Activated naive CD8-positive, alpha-beta T cell treated with anti-CD3 and anti-CD28 coated beads for 36 hours (primary cell): ENCODE measurements around the gene DTX3. TPM values are rescaled to one million over a fixed set of nuclear protein-coding genes. Genes with fewer than 3 reads are reported as not detected.
A peak's percentile ranks its signal among the peaks of the same experiment; 100 is the strongest.

Source experiments
- DNase-seq: peaks from one replicate; pipeline ENCODE4 v3.0.0; 2021
- H3K27ac Mint-ChIP-seq: one replicate; pipeline ENCODE4 v1.8.0; 2022; ENCODE audit warnings: mild to moderate bottlenecking, moderate library complexity, mixed read lengths
- H3K27me3 Mint-ChIP-seq: one replicate; pipeline ENCODE4 v1.8.0; 2022; ENCODE audit warnings: mild to moderate bottlenecking, mixed read lengths
- H3K36me3 Mint-ChIP-seq: one replicate; pipeline ENCODE4 v1.8.0; 2021; ENCODE audit warnings: mild to moderate bottlenecking, mixed read lengths
- H3K4me1 Mint-ChIP-seq: one replicate; pipeline ENCODE4 v1.8.0; 2021; ENCODE audit warnings: mixed read lengths
- H3K4me3 Mint-ChIP-seq: one replicate; pipeline ENCODE4 v1.8.0; 2022; ENCODE audit warnings: mild to moderate bottlenecking, moderate library complexity, mixed read lengths
- H3K9me3 Mint-ChIP-seq: one replicate; pipeline ENCODE4 v1.8.0; 2022; ENCODE audit warnings: mixed read lengths
- total RNA-seq, 2 experiments: library from RNA; stranded (reverse); gene quantifications; one replicate each; pipeline ENCODE4 v1.2.3, GENCODE V29; 2021

The DTX3 gene
- total RNA-seq, 2 experiments from 2014 or later, result 18.9 to 20.2 TPM

DNA sequence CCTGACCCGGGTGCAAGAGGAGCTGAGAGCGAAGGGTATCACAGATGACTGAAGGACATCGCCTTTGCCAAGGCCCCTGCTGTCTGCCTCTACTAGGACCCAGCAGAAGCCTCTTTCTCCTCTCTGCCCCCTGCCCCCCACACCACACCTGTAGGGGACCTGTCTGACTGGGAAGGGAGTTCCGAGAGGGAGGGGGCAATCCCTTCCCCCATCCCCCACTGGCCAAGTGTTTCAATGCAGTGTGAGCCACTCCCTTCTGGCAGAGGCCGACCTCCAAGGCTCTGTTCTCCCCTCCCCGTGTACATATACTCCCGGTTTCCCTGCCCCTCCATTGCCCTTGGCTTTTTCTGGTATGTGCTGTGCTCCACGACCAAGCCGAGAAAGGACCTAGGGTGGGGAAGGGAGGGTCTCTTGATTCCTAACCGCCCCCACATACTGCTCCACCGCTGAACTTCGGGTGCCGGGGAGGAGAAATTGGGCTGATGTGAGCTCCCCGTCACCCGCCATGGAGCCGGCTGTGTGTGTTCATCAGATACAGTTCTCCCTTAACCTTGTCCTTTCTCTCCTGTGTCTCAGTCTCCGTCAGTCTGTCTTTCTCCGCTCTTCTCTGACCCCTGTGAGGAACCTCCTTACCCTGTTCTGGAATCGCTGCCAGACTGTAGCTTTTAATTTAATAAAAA, 4.6 kb downstream of the DTX3 start:
- peaks cover 14% of the 10 kb centered on the region for H3K4me1 Mint-ChIP-seq
- DNase-seq, result no peak
- H3K9me3 Mint-ChIP-seq, result no peaks in the 10 kb centered on the region
- H3K4me3 Mint-ChIP-seq, result no peak overlapping the region
- H3K27me3 Mint-ChIP-seq, result peaks cover 28% of the 10 kb centered on the region
- H3K36me3 Mint-ChIP-seq, result no peaks in the 10 kb centered on the region
- no peak overlapping the region for H3K27ac Mint-ChIP-seq

DNA sequence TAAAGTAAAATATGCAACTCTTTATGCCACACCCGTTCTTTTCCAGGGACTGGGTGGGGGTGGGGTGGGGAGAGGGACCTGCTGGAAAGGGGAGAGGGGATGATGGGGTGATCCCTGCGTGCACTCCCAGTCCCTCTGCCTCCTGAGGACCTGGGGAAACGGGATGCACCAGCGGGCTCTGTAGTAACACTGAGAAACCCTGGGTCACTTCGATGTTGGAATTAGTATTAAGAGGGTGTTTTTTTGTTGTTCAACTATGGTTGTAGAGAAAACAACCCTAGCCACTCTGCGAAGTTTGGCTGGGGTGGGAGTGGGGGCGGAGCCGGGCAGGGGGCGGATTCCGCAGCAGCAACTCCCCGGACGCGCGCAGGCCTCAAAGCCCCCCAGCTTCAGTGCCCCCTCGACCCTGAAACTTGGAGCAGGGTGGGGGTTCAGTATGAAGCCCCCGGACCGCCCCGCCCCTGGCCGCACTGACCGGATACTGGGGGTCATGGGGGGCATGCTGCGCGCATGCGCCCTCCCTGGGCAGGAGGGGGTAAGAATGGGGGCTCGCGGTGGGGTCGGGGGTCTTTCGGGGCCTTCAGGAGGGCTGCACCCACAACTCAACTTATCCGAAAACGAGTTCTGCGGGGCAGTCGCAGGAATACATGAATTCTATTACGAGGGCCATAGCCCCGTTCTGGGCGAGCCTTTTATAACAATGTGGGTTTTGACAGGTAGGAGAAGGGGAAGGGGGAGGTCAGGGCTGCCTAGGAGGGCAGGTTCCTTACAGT, 5.3 kb downstream of the DTX3 start:
- no peak for DNase-seq
- no peaks in the 10 kb centered on the region for H3K9me3 Mint-ChIP-seq
- H3K27ac Mint-ChIP-seq, result no peak overlapping the region
- H3K4me3 Mint-ChIP-seq, result peak overlapping the region; percentile 61
- H3K36me3 Mint-ChIP-seq, result no peaks in the 10 kb centered on the region
- H3K27me3 Mint-ChIP-seq, result peaks cover 30% of the 10 kb centered on the region
- peaks cover 17% of the 10 kb centered on the region for H3K4me1 Mint-ChIP-seq

DNA sequence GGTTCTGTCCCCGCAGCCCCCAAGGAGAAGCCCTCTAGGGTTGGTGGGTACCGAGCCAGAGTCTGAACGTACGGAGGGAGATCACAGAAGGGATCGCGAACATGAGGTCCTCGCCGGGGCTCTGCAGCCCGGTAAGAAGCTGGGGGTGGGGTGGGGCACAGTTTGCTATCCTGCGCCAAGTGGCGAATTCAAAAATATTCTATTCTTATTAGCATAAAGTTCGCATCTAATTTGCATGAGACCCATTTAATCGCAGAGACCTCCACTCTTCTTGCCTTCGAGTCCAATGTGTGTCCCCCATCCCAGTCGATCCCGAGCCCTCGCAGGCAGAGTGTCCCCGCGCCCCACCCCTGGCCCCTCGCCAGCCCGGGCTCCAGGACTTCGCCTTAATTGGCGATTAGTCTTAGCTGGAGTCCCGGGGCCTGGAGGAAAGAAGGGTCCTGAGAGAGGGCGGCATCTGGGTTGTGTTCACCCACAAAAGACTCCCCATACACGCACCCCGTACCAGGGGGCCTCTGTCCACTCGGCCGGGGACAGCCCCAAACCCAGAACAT, 6.0 kb downstream of the DTX3 start:
- no peaks in the 10 kb centered on the region for H3K9me3 Mint-ChIP-seq
- H3K27ac Mint-ChIP-seq, result no peak overlapping the region
- DNase-seq, result no peak
- peak overlapping the region; percentile 61 for H3K4me3 Mint-ChIP-seq
- no peaks in the 10 kb centered on the region for H3K36me3 Mint-ChIP-seq
- peaks cover 36% of the 10 kb centered on the region for H3K27me3 Mint-ChIP-seq
- H3K4me1 Mint-ChIP-seq, result peaks cover 12% of the 10 kb centered on the region

DNA sequence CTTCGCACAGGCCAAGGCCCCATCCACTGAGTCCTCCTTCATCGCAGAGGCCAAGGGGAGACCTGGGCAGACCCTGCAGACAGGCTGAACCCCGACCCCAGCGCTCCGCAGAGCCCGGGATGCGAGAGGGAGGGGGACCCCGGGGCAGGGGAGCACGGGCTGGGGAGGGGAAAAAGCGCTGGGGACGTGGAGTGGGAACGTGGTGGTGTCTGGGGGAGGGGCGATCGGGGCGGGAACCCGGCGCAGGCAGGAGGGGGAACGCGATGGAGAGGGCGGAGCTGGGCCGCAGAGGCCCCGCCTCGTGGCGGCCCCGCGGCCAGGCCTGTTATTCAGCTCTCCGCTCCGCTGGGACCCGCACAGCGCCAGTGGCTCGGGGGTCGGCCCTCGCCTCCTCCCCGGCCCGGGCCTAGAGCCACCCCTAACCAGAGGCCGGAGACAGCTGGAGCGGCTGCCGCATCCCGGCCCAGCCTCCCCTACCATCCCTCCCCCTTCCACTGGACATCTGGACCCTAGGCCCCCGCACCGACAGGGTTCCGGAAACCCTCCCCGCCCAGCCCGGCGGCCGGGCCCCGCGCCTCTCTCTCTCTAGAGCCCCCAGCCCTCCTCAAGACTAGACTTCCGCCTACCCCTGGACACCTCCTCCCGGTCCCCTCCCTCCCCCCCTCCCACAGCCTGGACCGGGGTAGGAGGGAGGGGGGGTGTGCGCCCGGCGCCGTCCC, 6.6 kb downstream of the DTX3 start, which contains the start of gene ARHGEF25:
TSS of gene ARHGEF25 (plus strand) at position 328 of the 719 bp plus-strand sequence. CDS start 460 bp downstream, outside the sequence.
- Mint-ChIP-seq H3K27me3 (peaks cover 36% of the 10 kb centered on the region), H3K4me3 (peak within 1 kb of the TSS; percentile 61), H3K27ac (no peak within 1 kb of the TSS), H3K4me1 (peaks cover 9% of the 10 kb centered on the region), H3K36me3 (no peaks in the 10 kb centered on the region), H3K9me3 (no peaks in the 10 kb centered on the region)
- peak; percentile 52 for DNase-seq

DNA sequence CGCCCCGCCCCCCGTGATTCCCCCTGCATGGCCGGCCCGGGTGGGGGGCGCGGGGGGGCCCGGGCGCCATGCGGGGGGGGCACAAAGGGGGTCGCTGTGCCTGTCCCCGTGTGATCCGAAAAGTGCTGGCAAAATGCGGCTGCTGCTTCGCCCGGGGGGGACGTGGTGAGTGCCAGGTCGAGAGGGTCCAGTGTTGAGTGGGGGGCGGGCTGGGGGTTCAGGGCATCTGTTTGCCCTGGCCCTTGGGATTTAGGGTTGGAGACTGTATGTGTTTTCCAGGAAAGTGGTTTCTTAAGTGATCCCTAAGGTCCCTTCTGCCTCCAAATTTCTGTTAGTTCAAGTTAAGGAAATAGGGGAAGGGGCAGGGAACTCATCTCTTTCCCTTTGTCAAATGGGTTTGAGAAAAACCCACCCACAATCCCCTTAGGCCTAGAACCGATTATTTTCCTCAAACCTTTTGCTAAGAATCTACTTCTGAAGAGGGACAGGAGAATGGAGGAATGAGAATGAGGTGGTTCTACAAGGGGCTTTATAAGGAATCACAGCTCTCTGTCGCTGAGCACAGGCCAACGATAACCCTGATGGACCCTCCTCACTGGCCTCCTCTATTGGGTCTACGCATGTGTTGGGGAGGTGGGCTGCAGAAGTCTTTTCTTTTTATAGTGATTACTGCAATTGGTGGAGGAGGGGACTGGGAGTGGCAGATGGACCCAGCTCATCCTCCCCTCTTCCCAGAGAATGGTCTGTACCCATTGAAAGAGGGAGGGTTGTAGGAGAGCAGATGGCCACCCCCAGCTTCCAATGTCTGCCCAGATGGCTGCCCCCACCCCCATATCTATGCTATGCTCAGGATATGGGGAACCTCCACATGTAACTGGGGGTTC, 7.4 kb downstream of the DTX3 start:
- H3K27ac Mint-ChIP-seq, result no peak overlapping the region
- H3K4me3 Mint-ChIP-seq, result peak overlapping the region; percentile 57
- no peaks in the 10 kb centered on the region for H3K9me3 Mint-ChIP-seq
- DNase-seq, result no peak
- H3K4me1 Mint-ChIP-seq, result peaks cover 9% of the 10 kb centered on the region
- H3K27me3 Mint-ChIP-seq, result peaks cover 42% of the 10 kb centered on the region
- H3K36me3 Mint-ChIP-seq, result no peaks in the 10 kb centered on the region

DNA sequence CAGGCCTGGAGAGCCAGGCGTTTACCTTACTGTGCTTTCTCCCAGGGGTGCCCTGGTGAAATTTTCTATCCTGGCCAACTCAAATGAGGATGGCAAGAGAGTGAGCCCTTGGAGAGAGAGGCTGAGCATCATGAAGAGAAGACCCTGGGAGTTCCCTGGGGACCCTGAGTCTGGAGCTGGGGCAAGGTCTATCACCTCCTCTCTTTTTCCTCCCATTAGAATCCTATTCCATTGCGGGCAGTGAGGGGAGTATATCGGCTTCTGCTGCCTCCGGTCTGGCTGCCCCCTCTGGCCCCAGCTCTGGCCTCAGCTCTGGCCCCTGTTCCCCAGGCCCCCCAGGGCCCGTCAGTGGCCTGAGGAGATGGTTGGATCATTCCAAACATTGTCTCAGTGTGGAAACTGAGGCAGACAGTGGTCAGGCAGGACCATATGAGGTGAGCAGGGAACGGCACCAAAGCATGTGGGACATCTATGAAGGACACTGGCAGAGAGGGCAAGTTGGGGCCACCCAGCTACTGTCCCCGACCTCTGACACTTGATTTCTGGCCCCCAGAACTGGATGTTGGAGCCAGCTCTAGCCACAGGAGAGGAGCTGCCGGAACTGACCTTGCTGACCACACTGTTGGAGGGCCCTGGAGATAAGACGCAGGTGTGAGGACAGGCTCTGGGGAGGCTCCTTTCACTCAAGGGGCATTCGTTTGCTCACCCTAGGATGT, 8.2 kb downstream of the DTX3 start:
- H3K4me1 Mint-ChIP-seq, result peaks cover 9% of the 10 kb centered on the region
- no peak overlapping the region for H3K27ac Mint-ChIP-seq
- H3K36me3 Mint-ChIP-seq, result no peaks in the 10 kb centered on the region
- no peak for DNase-seq
- no peaks in the 10 kb centered on the region for H3K9me3 Mint-ChIP-seq
- no peak overlapping the region for H3K4me3 Mint-ChIP-seq
- H3K27me3 Mint-ChIP-seq, result peaks cover 50% of the 10 kb centered on the region

DNA sequence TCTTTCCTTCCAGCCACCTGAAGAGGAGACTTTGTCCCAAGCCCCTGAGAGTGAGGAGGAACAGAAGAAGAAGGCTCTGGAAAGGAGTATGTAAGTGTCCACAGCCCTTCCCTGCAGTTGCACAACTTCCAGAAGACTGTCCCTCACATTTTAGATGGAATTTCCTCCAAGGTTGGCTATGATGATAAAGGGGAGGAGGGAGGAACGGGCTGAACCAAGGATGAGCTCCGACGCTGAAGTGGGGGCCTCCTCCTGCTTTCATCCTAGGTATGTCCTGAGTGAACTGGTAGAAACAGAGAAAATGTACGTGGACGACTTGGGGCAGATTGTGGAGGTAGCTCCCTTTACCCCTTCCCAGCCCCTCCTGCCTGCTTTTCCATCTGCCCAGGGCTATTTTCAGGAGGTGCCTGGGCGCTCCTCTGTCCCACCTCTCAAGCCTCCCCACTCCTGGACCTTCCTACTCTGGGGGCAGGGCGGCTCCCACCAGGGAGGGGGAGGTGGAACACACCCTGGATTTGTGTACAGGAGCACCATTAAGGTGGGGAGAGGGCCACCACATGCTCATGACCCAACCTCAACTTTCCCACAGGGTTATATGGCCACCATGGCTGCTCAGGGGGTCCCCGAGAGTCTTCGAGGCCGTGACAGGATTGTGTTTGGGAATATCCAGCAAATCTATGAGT, 8.9 kb downstream of the DTX3 start:
- no peaks in the 10 kb centered on the region for H3K36me3 Mint-ChIP-seq
- H3K4me3 Mint-ChIP-seq, result no peak overlapping the region
- peaks cover 9% of the 10 kb centered on the region for H3K4me1 Mint-ChIP-seq
- peaks cover 57% of the 10 kb centered on the region for H3K27me3 Mint-ChIP-seq
- H3K27ac Mint-ChIP-seq, result no peak overlapping the region
- no peak for DNase-seq
- no peaks in the 10 kb centered on the region for H3K9me3 Mint-ChIP-seq

DNA sequence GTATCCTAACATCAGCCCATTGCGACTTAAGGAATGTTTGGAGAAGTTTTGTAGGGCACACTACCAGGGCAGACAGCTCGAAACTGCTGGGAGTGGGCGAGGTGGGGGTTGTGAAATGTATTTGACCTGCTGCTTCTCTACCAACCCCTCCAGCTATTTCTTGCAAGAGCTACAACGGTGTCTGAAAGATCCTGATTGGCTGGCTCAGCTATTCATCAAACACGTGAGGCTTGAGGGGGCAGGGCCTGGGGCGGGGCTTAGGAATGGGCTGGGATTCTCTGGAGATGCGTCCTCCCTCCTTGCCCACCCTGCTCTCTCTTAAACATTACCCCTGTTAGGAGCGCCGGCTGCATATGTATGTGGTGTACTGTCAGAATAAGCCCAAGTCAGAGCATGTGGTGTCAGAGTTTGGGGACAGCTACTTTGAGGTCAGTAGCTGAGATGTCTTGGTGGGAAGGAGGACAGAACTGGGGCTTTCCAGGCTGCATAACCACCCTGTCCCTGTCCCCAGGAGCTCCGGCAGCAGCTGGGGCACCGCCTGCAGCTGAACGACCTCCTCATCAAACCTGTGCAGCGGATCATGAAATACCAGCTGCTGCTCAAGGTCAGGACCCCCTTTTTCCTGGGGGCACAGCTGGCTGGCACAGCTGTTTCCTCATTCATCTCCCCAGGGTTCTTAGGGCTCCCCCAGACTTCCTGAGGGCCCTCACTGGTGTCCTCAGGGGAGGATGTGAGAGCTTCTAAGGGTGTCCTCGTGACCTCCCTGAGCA, 9.7 kb downstream of the DTX3 start:
- H3K4me3 Mint-ChIP-seq, result no peak overlapping the region
- DNase-seq, result no peak
- H3K9me3 Mint-ChIP-seq, result no peaks in the 10 kb centered on the region
- peaks cover 65% of the 10 kb centered on the region for H3K27me3 Mint-ChIP-seq
- H3K4me1 Mint-ChIP-seq, result peaks cover 10% of the 10 kb centered on the region
- no peaks in the 10 kb centered on the region for H3K36me3 Mint-ChIP-seq
- no peak overlapping the region for H3K27ac Mint-ChIP-seq

DNA sequence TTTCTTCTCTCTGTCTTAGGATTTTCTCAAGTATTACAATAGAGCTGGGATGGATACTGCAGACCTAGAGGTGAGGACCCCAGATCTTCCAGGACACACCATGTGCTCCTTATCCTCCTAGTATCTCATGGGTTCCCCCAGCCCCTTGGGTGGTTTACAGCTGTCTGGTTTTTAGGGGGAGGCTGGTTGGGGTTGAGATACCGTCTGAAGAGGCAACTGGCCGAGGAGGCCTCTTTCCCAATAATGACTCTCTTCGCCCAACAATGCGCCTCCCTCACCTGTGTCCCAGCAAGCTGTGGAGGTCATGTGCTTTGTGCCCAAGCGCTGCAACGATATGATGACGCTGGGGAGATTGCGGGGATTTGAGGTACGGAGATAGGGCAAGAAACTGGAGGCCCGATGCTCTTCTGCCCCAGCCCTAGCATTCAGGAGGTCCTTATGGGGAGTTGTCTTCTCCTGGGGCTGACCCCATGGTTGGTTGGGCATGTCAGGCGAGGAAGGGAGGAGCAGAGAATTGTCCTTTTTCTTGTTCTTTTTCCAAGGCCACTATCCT, 10.4 kb downstream of the DTX3 start:
- no peak for DNase-seq
- Mint-ChIP-seq H3K4me3 (no peak overlapping the region), H3K36me3 (no peaks in the 10 kb centered on the region), H3K27ac (no peak overlapping the region), H3K9me3 (no peaks in the 10 kb centered on the region), H3K4me1 (peaks cover 10% of the 10 kb centered on the region), H3K27me3 (peaks cover 69% of the 10 kb centered on the region)

DNA sequence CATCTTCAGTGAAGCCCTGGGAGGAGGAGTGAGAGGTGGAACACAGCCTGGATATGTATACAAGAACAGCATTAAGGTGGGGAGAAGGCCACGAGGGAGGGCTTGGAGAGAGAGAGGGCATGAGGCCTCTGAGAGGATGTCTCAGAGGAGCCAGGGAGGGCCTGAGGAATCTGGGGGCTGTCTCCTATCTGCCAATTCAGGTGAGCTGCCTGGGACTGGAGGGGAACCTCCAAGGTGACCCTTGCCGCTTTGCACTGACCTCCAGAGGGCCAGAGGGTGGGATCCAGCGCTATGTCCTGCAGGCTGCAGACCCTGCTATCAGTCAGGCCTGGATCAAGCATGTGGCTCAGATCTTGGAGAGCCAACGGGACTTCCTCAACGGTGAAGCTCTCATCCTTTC, 11.0 kb downstream of the DTX3 start:
- Mint-ChIP-seq H3K36me3 (no peaks in the 10 kb centered on the region), H3K4me1 (peaks cover 11% of the 10 kb centered on the region), H3K27me3 (peaks cover 70% of the 10 kb centered on the region), H3K27ac (no peak overlapping the region), H3K9me3 (no peaks in the 10 kb centered on the region), H3K4me3 (no peak overlapping the region)
- DNase-seq, result no peak

DNA sequence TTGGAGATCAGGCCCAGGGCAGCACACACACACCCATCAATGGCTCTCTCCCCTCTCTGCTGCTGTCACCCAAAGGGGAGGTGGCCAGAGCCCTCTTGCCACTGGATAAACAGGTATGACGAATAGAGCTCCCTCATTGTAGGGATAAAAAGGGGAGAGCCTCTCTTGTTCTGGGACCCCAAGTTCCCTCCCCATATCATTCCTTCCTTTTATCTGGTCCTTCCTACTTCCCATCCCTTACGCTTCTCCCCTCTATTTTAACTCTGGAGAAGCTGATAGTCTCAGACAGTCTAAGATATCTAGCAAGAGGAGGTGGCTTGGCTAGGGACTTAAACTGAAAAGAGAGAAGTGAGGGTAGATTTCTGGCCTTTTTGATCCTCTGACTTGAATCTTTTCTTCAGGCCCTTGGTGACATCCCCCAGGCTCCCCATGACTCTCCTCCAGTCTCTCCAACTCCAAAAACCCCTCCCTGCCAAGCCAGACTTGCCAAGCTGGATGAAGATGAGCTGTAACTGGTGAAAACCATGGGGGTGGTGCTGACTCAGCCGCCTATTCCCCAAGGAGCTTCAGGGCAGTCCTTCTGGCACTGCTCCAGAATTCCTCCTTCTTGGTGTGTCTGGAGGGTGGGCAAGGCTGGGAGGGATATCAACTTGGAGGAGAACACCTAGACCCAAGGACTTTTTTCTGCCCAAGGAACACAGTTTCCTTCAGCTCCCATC, 11.9 kb downstream of the DTX3 start:
- Mint-ChIP-seq H3K27me3 (peaks cover 75% of the 10 kb centered on the region), H3K9me3 (no peaks in the 10 kb centered on the region), H3K27ac (no peak overlapping the region), H3K4me1 (peaks cover 16% of the 10 kb centered on the region), H3K4me3 (no peak overlapping the region), H3K36me3 (no peaks in the 10 kb centered on the region)
- DNase-seq, result no peak

DNA sequence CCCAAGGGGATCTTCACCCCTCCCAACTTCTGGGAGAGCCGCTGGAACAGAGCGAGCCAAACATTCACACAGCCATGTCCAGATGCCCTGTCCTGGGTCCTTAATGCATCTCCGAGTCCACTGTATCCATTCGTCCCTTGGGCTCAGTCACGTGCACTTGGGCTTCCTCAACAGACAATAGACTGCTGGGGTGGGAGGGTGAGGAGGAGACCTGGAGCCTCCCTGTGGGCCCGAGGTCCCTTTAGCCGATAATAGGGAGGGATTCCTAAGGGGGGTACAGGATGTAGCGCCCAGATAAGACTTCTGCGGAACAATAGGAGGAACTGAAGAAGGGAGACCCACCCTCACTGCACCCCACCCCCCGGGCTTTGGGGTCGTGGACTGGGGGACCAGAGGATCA, 13.3 kb downstream of the DTX3 start:
- no peak for DNase-seq
- H3K27me3 Mint-ChIP-seq, result peaks cover 79% of the 10 kb centered on the region
- H3K9me3 Mint-ChIP-seq, result no peaks in the 10 kb centered on the region
- H3K4me1 Mint-ChIP-seq, result peaks cover 21% of the 10 kb centered on the region
- no peaks in the 10 kb centered on the region for H3K36me3 Mint-ChIP-seq
- no peak overlapping the region for H3K27ac Mint-ChIP-seq
- H3K4me3 Mint-ChIP-seq, result no peak overlapping the region
